Stimulated activated CD4-positive, alpha-beta T cell treated with anti-CD3 and anti-CD28 coated beads, TNF-alpha, amount 100 ng/mL, for 4 hours (primary cell): ENCODE measurements around the gene CREB3L4.

Experiments
- DNase-seq, 3 experiments: peaks; one replicate each; pipeline ENCODE4 v3.0.0-alpha.2; 2020; ENCODE audit warnings: low read depth in 3 of 3

Gene CREB3L4, protein sequence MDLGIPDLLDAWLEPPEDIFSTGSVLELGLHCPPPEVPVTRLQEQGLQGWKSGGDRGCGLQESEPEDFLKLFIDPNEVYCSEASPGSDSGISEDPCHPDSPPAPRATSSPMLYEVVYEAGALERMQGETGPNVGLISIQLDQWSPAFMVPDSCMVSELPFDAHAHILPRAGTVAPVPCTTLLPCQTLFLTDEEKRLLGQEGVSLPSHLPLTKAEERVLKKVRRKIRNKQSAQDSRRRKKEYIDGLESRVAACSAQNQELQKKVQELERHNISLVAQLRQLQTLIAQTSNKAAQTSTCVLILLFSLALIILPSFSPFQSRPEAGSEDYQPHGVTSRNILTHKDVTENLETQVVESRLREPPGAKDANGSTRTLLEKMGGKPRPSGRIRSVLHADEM

DNA sequence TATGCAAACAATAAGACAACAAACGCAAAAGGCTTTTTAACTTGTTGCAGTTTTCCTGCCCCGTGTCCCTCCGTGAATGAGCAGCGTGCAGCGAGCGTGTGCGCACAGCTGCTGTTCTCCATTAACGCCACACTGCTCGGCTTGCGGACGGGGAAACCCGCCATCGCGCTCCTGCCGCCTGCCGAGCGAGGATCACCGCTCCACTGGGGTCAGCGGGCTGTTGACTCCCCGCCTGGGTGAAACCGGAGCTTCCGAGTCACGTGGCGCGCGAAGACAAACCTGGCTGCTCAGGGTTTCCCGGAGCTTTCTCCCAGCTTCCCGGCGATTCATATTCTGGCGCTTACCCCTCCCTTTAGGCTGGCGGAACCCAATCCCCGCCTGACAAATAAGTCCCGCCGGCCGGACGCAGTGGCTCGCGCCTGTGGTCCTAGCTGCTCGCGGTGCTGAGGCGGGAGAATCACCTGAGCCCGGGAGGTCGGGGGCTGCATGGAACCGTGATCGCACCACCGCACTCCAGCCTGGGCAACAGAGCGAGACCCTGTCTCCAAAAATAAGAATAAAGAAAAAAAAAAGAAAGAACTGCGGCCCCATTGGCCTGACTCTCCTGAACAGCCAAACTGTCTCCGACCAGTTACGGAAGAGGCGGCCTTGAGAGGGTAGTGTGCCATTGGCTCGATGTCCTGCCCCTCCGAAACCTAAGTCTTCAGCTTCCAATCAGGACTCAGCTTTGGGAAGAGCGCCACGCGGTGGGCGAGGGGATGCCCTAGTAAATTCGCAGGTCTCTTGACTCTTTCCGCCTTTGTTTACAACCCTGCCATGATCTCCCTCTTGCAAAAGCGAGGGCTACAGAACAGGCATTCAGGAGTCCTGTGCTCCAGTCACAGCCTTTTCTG lies at the start of gene CREB3L4:
TSS of gene CREB3L4 (plus strand) at position 796 of the 893 bp plus-strand sequence. CDS start 624 bp downstream, outside the sequence.
- peak; percentile 50 to 61 (median 60) for DNase-seq

DNA sequence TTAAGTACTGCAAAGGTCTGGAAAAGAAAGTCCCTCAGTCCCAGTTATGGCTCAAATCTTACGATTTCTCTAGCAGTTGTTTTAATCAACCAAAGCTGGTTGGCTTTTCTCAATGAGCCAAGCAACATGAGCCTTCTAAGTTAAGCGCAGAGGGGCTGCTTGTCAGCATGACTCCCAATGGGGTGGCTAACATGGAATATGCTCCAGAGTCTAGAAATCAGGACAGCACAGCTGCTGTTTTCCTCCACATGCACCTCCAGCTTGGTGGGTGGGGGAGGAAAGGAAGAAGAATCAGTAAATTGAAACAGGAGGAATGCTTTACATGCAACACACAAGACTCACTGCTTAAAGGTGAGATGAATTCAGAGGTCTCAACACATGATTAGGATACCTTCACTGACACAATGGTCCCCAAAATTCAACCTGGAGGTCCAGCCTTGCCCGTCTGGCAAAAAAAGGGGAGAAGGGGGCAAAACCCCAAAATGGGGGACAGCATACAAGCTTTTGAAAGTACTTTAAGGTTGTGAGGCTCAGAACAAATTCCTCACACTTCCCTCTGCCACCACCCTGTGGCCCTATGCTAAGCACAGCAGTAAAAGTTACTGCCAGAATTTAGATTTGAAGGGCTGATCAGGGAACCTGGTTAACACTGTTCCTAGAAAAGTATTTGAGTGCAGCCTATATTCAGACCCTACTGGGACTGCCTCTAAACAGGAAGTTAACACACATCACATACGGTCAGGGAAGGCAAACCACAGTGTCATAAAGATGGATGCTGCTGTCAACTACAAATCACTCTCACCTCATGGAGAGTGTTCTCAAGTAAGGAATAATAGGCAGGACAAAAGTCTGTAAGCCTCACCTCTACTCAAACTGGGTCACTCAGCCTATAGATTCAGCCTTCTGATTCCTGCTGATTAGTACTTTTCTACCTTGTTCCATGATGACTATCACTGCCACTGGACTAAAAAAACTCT lies 47.5 kb upstream of the CREB3L4 start:
- DNase-seq, result no peak

DNA sequence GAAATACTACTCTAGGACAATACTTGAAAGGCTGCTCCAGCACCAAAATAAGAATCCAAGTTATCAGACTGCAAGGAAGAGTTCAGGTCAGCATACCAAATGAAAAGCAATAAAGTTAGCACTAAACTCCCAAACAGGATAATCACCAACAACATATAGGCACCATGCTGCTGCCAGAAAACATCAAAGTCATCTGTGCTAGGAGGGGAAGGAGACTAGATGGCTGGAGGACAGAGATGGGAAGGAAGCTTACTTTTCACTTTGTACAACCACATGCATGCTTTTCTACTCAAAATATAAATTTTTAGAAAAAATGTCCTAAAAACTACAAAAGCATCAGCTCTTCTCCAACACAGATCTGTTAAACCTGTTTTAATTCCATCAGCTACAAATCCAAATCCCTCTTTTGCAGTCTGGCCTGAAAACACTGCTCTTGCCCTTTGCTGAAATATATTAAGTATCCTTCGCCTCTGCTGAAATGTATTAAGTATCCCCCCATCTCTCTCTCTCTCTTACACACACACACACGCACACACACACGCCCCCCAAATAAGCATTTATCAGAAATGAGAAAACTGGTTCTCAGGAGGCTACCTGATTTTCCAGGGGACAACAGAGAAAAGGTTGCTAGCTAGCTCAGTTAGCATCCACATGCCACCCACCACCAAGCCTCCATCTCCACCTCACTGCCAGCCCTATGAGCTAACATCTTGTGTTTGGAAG lies 46.5 kb upstream of the CREB3L4 start:
- no peak for DNase-seq

DNA sequence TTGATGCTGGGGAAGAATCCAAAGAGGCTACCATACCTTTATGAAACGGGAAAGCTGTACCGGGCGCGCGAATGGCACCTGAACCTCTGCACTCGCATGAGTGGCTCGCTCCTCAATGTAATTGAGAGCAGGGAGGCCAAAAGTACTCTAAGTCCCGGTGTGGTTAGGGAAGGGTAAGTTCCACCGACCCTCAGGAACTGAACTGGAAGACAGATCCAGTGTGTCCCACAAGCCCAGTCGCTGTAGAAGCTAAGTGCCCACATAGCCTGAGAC lies 46.0 kb upstream of the CREB3L4 start:
- DNase-seq, result no peak

DNA sequence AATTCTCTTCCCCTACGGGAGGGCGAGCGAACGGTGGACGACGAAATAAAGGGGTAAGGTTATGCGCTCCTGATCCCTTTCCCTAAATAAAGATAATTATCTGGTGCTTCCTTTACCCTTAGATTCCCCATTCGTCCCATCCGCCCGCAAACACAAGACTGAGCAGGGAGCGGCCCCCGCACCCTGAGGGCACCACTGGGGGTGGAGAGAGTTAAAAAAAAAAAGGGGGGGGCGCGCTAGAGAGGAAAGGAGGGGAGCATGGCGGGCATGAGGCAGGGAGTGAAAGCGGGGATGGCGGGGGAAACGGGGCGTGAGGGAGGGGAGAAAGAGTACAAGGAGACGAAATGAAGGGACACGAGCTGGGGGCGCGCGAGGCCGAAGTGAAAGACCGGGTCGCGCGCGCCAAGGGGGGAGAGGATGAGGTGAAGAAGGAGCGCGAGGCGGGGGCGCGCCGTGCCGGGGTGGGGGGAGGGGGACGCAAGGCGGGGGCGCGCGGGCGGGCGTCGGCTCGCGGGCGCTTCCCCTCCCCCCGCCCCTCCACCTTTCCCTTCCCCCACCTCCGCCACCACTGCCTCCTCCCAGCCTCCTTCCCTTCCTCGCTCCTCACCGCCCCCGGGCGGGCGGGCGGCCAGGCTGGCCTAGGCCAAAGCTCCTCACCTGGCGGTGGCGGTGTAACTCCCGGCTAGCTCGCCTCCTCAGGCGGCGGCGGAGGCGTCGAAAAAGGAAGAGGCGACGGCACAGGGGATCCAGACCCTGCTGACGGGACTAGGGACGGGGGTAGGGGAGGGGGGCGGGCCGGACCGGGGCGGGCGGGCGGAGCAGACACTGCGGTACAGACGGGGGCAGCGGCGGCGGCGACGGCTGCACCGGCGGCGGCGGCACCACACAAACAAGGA lies 45.4 kb upstream of the CREB3L4 start:
- DNase-seq, result peak in 2 of 3 experiments; percentile 51 to 54

DNA sequence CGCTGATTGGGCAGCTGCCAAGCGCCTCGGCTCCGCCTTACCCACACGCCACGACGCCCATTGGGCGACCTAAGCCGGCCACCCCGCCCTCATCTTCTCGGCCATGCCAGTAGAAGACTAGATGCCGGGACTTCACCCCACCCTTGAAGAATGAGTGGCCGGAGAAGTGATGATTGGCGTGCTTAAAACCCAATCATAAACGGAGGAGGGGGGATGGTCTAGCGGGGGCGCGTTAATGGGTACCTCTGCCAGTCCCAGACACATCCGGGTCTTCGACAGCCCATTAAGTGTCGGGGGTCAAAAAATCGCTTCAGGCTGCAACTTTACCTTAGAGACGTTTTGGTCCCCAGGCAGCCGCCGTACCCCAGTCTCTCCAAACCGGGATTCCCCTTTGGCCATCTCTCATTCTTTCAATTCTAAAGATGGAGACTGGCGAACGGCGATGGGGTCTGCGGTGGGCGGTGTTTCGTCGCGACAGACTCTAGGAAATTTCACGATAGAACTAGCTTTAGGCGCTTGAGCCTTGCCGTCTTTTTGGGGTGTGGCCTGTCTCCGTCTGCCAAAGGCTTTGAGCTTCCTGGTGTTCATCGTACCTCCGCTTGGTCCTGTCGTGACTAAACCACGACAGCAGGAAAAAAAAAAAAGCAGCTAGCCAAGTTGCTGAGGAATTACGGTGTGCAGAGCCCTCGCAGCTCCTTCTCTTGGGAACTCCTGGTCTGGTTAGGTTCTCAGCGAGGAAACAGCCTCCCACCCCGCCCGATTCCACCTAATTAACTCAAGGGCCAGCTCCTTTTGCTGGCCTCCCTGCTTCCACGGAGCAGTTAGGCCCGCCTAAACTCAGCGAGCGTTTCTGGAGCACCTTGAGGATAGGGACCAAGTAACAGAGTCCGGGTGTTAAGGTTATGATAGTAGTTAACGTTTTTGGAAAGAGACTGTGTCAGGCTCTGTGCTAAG lies 44.5 kb upstream of the CREB3L4 start, which contains the start of gene GATAD2B:
TSS of gene GATAD2B (minus strand) at position 1 of the 954 bp plus-strand sequence. CDS start 94,625 bp downstream, outside the sequence.
- peak; percentile 89 to 98 (median 95) for DNase-seq

DNA sequence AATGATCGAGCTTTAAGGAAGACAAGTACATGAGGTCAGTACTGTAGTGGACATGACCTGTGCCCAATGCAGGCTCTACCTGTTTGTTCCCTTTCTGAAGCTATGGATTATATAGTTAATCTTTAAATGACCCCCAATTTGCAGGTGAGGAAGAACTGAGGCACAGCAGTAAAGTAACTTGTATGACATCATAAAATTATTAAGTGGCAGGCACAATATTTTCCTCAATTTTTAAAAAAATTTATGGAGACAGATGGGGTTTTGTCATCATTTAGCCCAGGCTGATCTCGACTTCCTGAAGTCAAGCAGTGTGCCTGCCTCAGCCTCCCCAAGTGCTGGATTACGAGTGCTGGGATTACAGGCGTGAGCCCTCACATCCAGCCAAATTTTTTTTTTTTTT lies 41.3 kb upstream of the CREB3L4 start:
- no peak for DNase-seq

DNA sequence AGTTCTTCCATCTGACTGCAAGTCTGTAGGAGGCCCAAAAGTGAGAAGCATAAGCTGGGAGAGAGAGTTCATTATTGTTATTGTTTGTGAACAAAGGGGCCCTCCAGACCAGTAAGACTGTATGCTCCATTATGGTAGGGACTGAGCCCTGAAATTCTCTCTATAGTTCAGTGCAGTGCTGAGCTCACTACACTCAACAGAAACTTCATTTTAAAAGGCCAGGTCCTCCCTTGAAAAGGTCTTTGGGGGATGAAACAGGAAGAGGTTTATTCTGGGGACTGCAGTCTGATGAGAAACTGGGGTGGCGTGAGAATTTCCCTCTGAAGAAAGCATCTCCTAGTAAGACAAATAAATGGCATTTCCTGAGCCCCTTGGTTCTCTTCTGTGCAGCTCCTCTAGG lies 39.5 kb upstream of the CREB3L4 start:
- DNase-seq, result no peak

DNA sequence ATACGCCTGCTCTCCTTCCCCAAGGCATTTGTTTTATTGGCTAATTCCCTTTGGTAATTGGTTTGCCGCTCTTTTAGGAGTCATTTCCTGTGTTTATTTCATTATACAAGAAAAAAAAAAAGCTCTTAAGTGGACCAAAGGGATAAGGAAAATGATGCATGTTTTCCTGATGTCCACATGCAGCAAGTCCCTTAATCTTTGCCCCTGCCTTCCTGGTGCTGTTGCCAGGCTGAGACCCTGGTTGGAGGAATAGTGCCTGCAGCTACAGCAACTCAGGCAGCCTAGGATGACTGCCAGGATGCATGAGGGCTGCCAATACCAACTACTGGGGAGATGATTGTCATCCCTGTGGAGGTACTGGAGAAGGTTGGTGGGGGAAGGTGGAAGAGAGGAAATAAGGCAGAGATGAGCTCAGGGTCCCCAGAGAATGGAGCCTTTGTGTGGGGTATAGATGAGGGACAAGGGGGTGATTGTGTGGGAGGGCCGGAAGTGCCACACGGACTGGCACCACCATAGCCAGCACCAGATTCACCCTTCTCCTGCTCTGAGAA lies 38.8 kb upstream of the CREB3L4 start:
- DNase-seq, result no peak

DNA sequence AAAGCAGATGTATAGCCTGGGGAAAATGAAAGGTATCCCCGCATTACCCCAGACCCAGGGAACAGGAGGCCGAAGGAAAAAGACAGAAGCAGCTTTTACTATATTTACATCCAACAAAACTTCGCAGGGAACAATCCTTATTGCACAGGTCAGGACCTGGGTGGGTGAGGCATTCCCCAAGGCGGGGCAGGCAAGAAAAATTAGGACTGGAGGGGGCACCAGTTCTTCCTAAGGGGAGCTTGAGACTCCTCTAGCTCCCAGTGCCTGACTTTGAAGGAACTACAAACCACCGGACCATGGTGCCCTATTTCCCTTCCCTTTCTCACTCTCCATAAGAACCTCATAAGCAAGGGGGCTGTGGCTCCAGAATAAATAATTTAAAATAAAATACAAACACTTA lies 38.3 kb upstream of the CREB3L4 start:
- no peak for DNase-seq

DNA sequence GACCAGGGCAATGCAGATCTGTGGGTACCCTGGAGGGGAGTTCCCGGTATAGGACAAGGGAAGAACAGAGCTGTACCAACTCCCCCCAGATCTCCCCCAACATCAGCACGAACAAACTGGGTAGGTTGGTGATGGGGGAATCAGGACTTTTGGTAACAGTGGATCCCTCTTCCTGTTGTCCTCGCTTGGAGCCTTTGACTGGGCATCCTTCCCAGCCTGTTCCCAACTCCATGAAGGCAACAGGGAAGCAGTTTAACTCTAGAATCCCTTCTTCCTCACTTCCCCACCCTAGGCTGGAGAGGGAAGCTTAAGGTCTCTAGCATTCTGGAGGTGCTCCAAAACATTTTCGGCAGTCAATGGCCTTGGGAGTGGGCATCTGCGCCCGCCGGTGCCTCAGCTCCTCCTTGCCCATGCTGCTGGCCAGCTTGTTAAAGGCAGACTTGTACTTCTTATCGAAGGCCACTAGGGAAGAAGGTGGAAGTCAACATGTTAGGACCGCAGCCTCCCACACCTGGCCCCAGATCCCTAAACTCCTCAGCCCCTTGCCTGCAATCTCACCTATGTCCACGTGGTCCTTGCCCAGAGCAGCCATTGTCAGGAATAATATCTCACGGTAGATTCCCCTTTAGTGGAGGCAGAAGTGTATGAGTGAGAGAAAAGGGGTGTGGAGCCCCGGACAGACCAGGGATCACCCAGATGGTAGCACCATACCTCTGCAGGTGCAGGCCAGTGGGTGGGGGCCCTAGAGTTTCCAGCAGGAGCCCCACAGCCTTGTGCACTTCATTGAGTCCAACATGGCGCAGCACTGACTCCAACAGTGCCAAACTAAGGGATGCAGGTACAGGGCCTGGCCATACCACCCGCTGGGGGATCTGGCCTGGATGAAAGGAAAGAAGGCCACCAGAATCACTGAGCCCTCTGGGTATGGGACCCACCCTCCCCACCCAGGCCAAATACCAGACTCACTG lies 37.4 kb upstream of the CREB3L4 start:
- DNase-seq, result no peak

DNA sequence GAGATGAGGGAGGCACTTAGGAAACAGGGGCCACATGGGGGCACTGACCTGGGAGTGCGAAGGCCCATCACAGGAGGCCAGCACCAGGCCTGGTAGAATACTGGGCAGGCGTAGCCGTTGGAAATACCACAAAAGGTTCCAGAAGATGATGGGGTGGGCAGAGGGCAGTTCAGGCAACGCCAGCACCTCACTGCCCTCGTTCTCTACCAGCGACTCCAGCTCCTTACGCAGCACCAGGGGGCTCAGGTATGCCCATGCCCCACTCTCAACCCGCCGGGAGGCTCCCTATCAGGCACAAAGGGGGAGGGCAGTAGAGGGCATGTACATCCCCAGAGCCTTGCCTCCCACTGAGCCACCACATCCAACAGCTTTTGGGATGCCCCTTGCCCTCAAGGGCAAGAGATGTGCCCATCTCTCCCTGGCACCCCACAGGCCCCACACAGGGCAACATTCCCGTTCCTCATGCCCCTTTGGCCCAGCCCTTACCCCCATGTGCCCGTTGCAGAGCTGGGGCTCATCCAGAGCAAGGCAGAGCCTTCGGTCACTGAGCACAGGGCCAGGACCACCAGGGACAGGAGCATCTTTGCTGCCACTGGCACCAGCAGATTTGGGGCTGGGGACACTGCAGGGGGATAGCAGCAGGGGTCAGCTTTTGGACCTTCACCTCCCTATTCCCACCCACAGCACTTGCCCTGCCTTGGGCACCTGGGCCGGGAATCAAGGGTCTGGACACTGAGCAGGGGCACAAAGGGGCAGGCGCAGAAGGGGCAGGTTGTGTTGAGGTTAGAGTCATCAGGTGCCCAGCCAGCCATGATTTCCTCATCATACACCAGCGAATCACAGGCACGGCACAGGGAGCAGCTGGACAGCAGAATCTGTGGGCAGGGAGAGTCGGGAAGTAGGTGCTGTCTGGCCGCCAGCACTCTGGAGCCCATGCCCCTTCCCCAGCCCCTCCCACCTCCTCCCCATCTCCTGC lies 35.3 kb upstream of the CREB3L4 start:
- DNase-seq, result no peak

DNA sequence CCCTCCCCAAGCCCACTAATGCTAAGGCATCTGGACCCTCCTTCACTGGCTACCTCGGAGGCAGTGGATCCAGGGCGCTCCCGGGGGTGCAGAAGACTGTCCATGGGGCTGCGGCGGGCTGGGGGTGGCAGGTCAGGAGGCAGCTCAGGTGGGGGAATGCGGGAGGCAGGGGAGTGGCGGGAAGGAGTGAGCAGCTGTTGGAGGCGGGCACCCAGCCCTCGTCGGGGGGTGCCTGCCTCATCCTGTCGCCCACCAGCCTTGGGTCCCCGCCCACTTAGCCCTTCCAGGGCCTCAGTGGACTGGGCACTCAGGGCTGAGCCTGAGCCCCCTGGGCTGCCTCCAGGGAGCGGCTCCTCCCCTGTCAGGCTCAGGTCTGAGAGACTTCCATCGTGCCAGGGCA lies 34.3 kb upstream of the CREB3L4 start:
- DNase-seq, result no peak

DNA sequence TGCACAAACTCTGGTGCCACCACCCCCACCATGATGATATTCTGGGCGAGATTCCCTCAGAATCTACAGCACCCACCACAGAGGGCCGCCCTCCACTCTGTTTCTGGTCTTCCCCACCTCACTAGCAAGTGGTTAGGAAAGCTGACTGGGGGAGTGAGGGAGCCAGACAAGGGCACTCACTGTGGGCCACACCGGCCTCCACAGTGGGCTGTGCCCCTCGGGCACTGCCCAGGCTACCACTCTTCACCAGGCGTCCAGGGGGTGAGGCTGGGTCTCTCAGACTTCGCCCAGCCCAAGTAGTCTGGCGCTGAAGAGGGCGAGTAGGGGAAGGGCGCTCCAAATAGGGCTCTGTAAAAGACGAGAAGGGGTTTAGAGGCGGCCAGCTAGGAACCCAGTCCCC lies 33.7 kb upstream of the CREB3L4 start:
- DNase-seq, result no peak

DNA sequence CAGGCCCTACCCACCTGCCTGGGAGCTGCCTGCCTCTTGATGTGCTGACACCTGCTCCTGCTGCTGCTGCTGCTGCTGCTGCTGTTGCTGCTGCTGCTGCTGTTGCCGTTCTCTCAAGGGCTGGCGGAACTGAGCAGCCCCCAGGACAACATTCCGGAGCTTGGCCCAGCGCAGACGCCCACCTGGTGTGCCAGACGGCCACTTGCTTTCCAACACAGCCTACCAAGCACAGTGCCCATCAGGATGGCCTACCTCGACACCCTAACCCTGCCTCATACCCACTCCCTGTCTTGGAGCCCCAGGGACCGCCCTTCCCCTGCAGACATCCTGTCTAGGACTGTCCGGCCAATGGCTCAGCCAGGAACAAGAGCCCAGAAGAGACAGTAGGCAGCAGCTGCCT lies 33.0 kb upstream of the CREB3L4 start:
- DNase-seq, result no peak
